A549 (cell line): Measurements from ENCODE around the gene SFI1. TPM values are rescaled to one million over a fixed set of nuclear protein-coding genes. Genes with fewer than 3 reads are reported as not detected.

Source experiments
- ATAC-seq, 2 experiments: fragments of 200-7000 bp in 1 of 2; fragments of >200 bp in 1 of 2; cut with Nextera tagmentation in 1 of 2; cut with Tn5 transposase in 1 of 2; 3 replicates each; pipeline versions ENCODE4 v1.8.0 to v1.9.1; 2018 to 2020; ENCODE audit warnings: mild to moderate bottlenecking in 1 of 2, moderate library complexity in 1 of 2
- CTCF ChIA-PET: fragments of 300-600 bp; sonication (Branson Sonifier 250); formaldehyde crosslinking; extraction: SDS; loops from one replicate; lab custom pipeline; 2021; ENCODE audit warnings: antibody characterized with exemption, inconsistent platforms; lab: Yijun Ruan, JAX
- POLR2A ChIA-PET: fragments of 350-600 bp; formaldehyde crosslinking; extraction: SDS; loops from one replicate; lab custom pipeline; 2021; ENCODE audit warnings: antibody characterized with exemption, inconsistent platforms; lab: Yijun Ruan, JAX
- DNase-seq, 2 experiments: peaks; one replicate each; pipeline versions ENCODE4 v3.0.0 to v3.0.0-alpha.2; 2011 to 2016; ENCODE audit warnings: low read depth in 1 of 2, low spot score in 1 of 2
- FAIRE-seq: peaks from 2 replicates; lab custom pipeline; 2011; peaks lifted over from hg19 to GRCh38; lab: Jason Lieb, UNC
- H3K27ac ChIP-seq, 2 experiments: fragments of >200 bp; sonication (Bioruptor Twin); formaldehyde crosslinking; 3 replicates each; pipeline ENCODE4 v1.5.1; 2016 to 2017
- H3K4me1 ChIP-seq: fragments of >200 bp; sonication (Bioruptor Twin); formaldehyde crosslinking; 3 replicates; pipeline ENCODE4 v1.6.1; 2016
- H3K4me2 ChIP-seq: fragments of >200 bp; sonication (Bioruptor Twin); formaldehyde crosslinking; 3 replicates; pipeline ENCODE4 v1.6.1; 2016
- H3K4me3 ChIP-seq: fragments of >200 bp; sonication (Bioruptor Twin); formaldehyde crosslinking; 3 replicates; pipeline ENCODE4 v1.5.1; 2016
- H3K9me3 ChIP-seq: fragments of >200 bp; sonication (Bioruptor Twin); formaldehyde crosslinking; 3 replicates; pipeline ENCODE4 v1.6.1; 2016
- CBX8 ChIP-seq: fragments of 200-600 bp; sonication (generic); IDR thresholded peaks from 2 replicates; pipeline ENCODE4 v1.6.1; 2016
- CHD4 ChIP-seq: fragments of 200-600 bp; sonication (generic); IDR thresholded peaks from 2 replicates; pipeline ENCODE4 v1.6.1; 2016; ENCODE audit warnings: antibody characterized with exemption, mild to moderate bottlenecking, borderline replicate concordance
- E2F6 ChIP-seq: IDR thresholded peaks from 2 replicates; pipeline ENCODE4 v1.6.1; 2012; ENCODE audit warnings: low read depth, borderline replicate concordance
- EP300 ChIP-seq, 2 experiments: fragments of >200 bp; sonication (Bioruptor Twin); formaldehyde crosslinking; IDR thresholded peaks; 2 replicates in 1 of 2; 3 replicates in 1 of 2; pipeline ENCODE4 v1.6.1; 2016 to 2017
- FOSB ChIP-seq: fragments of 250-450 bp; sonication (Bioruptor Pico); IDR thresholded peaks from 2 replicates; pipeline ENCODE4 v1.5.0; 2020; ENCODE audit warnings: mild to moderate bottlenecking, moderate library complexity
- FOXS1 ChIP-seq: fragments of 250-450 bp; sonication (Bioruptor Pico); IDR thresholded peaks from 2 replicates; pipeline ENCODE4 v1.5.0; 2020; ENCODE audit warnings: mild to moderate bottlenecking, moderate library complexity
- GATA3 ChIP-seq: IDR thresholded peaks from 2 replicates; pipeline ENCODE4 v1.6.1; 2012; ENCODE audit warnings: borderline replicate concordance
- HDAC2 ChIP-seq: fragments of 200-600 bp; sonication (generic); IDR thresholded peaks from 2 replicates; pipeline ENCODE4 v1.6.1; 2016
- HEYL ChIP-seq: fragments of 250-450 bp; sonication (Bioruptor Pico); IDR thresholded peaks from 2 replicates; pipeline ENCODE4 v1.8.0; 2021; ENCODE audit warnings: mild to moderate bottlenecking, moderate library complexity
- HOXB13 ChIP-seq: fragments of 250-450 bp; sonication (Bioruptor Pico); IDR thresholded peaks from 2 replicates; pipeline ENCODE4 v1.5.0; 2020; ENCODE audit warnings: low read depth, mild to moderate bottlenecking, moderate library complexity
- KDM1A ChIP-seq: fragments of 200-600 bp; sonication (generic); IDR thresholded peaks from 2 replicates; pipeline ENCODE4 v1.6.1; 2016; ENCODE audit warnings: low read depth, mild to moderate bottlenecking
- MYC ChIP-seq: IDR thresholded peaks from 2 replicates; pipeline ENCODE4 v1.6.1; 2012; ENCODE audit warnings: mild to moderate bottlenecking, inconsistent platforms, low read length, improper control_type of control experiment, borderline replicate concordance
- NR3C1 ChIP-seq: fragments of >200 bp; sonication (Bioruptor Twin); formaldehyde crosslinking; IDR thresholded peaks from 3 replicates; pipeline ENCODE4 v1.6.1; 2017
- RARB ChIP-seq: fragments of 250-450 bp; sonication (Bioruptor Pico); IDR thresholded peaks from 2 replicates; pipeline ENCODE4 v1.8.0; 2021; ENCODE audit warnings: mild to moderate bottlenecking, moderate library complexity
- RFX5 ChIP-seq: fragments of 450-650 bp; IDR thresholded peaks from 2 replicates; pipeline ENCODE4 v1.7.1; 2014; ENCODE audit warnings: antibody characterized with exemption, mild to moderate bottlenecking, moderate library complexity
- RNF2 ChIP-seq: fragments of 200-600 bp; sonication (generic); IDR thresholded peaks from 2 replicates; pipeline ENCODE4 v1.6.1; 2016; ENCODE audit warnings: low read depth, mild to moderate bottlenecking, antibody characterized with exemption, moderate library complexity, borderline replicate concordance
- SMC3 ChIP-seq: fragments of >200 bp; sonication (Bioruptor Twin); formaldehyde crosslinking; IDR thresholded peaks from 3 replicates; pipeline ENCODE4 v1.6.1; 2018; ENCODE audit warnings: inconsistent platforms
- SREBF2 ChIP-seq: fragments of 450-650 bp; IDR thresholded peaks from 2 replicates; pipeline ENCODE4 v1.6.1; 2014; ENCODE audit warnings: mild to moderate bottlenecking, moderate library complexity
- USF2 ChIP-seq: fragments of 450-650 bp; IDR thresholded peaks from 2 replicates; pipeline ENCODE4 v1.6.1; 2014; ENCODE audit warnings: antibody characterized with exemption
- ZFP36 ChIP-seq: fragments of 450-650 bp; IDR thresholded peaks from 2 replicates; pipeline ENCODE4 v1.6.1; 2014; ENCODE audit warnings: borderline replicate concordance; ENCODE audit not compliant: partially characterized antibody
- WGBS: methylation state at CpG from one replicate; pipeline ENCODE4 v1.1.6; 2017; ENCODE audit errors: missing lambda C conversion rate; 5-methylcytosine and 5-hydroxymethylcytosine counted together
- polyA plus RNA-seq, 4 experiments: library from polyadenylated mRNA; depleted of rRNA in 3 of 4; stranded (reverse); fragments of >200 nt; fragmentation: RNase III in 1 of 4; extraction: RNeasy Plus Mini Kit Qiagen cat#74134 plus additional on column Dnase treatment in 1 of 4; gene quantifications; 2 replicates in 3 of 4; 3 replicates in 1 of 4; pipeline ENCODE4 v1.2.3, GENCODE V29; 2011 to 2017
- TF ChIP-seq, protein P1 (sequence below): fragments of 250-450 bp; sonication (Bioruptor Pico); IDR thresholded peaks from 2 replicates; pipeline ENCODE4 v1.5.0; 2020; ENCODE audit warnings: low read depth, mild to moderate bottlenecking, moderate library complexity
- TF ChIP-seq, protein P2 (sequence below): IDR thresholded peaks from 2 replicates; pipeline ENCODE4 v1.6.1; 2012
- TF ChIP-seq, protein P3 (sequence below): fragments of 200-600 bp; sonication (generic); IDR thresholded peaks from 2 replicates; pipeline ENCODE4 v1.6.1; 2016; ENCODE audit warnings: antibody characterized with exemption, mild to moderate bottlenecking, moderate library complexity
- TF ChIP-seq, protein P4 (sequence below): fragments of >200 bp; sonication (Bioruptor Twin); formaldehyde crosslinking; IDR thresholded peaks from 3 replicates; pipeline ENCODE4 v1.6.1; 2016

The SFI1 gene
- polyA plus RNA-seq, 2 of the 4 experiments (the other 2 are of a cell fraction): 6.8 to 17.9 TPM

DNA sequence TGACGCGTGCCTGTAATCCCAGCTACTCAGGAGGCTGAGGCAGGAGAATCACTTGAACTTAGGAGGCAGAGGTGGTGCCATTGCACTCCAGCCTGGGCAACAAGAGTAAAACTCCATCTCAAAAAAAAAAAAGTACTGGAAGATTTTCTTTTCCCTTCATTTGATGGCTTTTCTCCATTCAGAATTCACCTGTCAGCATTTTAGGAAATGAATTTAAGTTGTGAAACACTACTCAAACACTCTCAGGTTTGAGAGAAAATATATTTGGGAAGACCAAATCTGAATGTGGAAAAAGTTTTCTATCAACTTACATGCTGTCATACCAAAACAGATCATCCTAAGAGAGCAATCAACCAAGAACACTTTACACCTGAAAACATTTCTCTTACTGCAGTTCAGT is 9.4 kb upstream of the SFI1 start:
- ATAC-seq (no peak), DNase-seq (no peak), FAIRE-seq (no peak)
- ChIA-PET CTCF (no interaction called here), POLR2A (no interaction called here)
- H3K4me3 ChIP-seq: no peak overlapping the region
- H3K4me2 ChIP-seq: no peak overlapping the region
- no peak overlapping the region for H3K27ac ChIP-seq
- TF ChIP-seq CBX8 (no peak), MYC (no peak), RFX5 (no peak), SREBF2 (no peak), RARB (no peak), EP300 (IDR thresholded peaks at IDR 0.05) (no peak), CHD4 (no peak), SMC3 (no peak), NR3C1 (no peak), GATA3 (no peak)
- TF ChIP-seq, protein P1, sequence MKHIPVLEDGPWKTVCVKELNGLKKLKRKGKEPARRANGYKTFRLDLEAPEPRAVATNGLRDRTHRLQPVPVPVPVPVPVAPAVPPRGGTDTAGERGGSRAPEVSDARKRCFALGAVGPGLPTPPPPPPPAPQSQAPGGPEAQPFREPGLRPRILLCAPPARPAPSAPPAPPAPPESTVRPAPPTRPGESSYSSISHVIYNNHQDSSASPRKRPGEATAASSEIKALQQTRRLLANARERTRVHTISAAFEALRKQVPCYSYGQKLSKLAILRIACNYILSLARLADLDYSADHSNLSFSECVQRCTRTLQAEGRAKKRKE (CRISPR knock-in tag): no peak
- TF ChIP-seq, protein P2, sequence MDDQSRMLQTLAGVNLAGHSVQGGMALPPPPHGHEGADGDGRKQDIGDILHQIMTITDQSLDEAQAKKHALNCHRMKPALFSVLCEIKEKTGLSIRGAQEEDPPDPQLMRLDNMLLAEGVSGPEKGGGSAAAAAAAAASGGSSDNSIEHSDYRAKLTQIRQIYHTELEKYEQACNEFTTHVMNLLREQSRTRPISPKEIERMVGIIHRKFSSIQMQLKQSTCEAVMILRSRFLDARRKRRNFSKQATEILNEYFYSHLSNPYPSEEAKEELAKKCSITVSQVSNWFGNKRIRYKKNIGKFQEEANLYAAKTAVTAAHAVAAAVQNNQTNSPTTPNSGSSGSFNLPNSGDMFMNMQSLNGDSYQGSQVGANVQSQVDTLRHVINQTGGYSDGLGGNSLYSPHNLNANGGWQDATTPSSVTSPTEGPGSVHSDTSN: no peak
- TF ChIP-seq, protein P3, sequence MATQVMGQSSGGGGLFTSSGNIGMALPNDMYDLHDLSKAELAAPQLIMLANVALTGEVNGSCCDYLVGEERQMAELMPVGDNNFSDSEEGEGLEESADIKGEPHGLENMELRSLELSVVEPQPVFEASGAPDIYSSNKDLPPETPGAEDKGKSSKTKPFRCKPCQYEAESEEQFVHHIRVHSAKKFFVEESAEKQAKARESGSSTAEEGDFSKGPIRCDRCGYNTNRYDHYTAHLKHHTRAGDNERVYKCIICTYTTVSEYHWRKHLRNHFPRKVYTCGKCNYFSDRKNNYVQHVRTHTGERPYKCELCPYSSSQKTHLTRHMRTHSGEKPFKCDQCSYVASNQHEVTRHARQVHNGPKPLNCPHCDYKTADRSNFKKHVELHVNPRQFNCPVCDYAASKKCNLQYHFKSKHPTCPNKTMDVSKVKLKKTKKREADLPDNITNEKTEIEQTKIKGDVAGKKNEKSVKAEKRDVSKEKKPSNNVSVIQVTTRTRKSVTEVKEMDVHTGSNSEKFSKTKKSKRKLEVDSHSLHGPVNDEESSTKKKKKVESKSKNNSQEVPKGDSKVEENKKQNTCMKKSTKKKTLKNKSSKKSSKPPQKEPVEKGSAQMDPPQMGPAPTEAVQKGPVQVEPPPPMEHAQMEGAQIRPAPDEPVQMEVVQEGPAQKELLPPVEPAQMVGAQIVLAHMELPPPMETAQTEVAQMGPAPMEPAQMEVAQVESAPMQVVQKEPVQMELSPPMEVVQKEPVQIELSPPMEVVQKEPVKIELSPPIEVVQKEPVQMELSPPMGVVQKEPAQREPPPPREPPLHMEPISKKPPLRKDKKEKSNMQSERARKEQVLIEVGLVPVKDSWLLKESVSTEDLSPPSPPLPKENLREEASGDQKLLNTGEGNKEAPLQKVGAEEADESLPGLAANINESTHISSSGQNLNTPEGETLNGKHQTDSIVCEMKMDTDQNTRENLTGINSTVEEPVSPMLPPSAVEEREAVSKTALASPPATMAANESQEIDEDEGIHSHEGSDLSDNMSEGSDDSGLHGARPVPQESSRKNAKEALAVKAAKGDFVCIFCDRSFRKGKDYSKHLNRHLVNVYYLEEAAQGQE: no peak
- no peaks in the 10 kb centered on the region for H3K9me3 ChIP-seq
- peaks cover 16% of the 10 kb centered on the region for H3K4me1 ChIP-seq
- 100% methylated on average over 2 of the region's 2 CpGs for WGBS

DNA sequence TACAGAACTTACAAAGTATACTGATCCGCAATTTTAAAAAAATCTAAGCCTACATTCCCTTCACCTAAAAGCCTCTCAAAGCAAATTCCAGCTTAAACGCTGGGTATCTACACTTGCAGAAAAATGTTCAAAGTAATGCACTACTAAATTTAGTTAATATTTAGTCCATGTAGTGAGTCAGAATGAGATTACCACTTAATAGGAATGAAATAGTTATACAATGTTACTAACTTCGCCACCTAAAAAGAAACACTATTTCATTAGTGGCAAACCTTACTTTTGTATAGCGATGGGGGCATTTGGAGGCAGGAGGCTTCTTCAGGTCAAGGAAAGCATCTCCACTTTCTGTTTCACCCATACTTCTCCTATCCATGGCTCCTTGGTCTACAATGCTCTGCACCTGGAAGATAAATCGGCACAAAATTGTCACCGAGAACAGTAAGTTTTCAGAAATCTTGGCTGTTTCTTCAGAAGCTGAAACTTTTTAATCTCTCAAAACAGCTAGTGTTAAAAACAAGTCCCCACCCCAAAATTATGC is 7.9 kb upstream of the SFI1 start:
- POLR2A ChIA-PET: no interaction called here
- DNase-seq: no peak
- FAIRE-seq: no peak

DNA sequence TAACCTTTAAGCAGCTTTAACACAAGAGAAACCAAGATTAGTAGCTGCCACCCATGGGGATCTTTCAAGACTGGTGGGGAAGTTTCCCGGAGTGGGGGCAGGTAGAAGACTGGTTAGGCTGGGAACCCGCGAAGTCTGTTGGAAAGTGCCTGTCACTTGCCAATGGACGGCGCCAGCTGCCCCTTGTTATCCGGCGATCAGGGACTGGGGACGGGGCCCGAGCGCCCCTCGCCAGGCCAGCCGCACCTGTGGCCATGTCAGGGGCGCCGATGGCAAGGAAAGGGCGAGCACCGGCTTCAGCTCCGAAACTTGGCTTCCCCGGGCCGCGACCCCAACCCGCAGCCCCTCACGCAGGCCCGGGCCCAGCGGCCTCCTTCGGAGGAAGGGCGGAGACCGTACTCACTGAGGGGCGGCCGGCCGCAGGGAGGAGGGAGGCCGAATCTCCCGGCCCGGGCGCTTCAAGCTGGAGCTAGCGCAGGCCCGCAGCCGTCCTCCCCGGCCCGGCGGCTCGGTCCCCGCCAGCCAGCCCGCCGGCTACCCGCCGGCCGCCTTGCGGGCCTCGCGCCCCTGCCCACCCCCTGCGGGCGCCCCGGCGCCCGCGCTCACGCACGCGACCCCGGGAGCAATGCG is 7.2 kb upstream of the SFI1 start:
- Histone ChIP-seq H3K4me3 (peak overlapping the region; percentile 97), H3K4me2 (peak overlapping the region; percentile 86), H3K4me1 (peaks cover 16% of the 10 kb centered on the region), H3K9me3 (no peaks in the 10 kb centered on the region), H3K27ac (peak overlapping the region; percentile 97 to 100)
- ChIA-PET CTCF (interaction anchor here (0.9 to 1.2 kb wide), 3 partner anchors 145 to 481 kb away, joined by 3 to 4 read pairs (median 3); no protein-coding TSS in a partner anchor), POLR2A (no interaction called here)
- WGBS: 2% methylated on average over 7 of the region's 61 CpGs
- ATAC-seq (peak; percentile 62 to 77), DNase-seq (peak in 1 of 2 experiments; percentile 21), FAIRE-seq (no peak)
- TF ChIP-seq USF2 (no peak), MYC (no peak), E2F6 (no peak), FOSB (CRISPR knock-in tag) (no peak), HOXB13 (CRISPR knock-in tag) (no peak), CHD4 (no peak), HDAC2 (no peak), FOXS1 (CRISPR knock-in tag) (no peak), ZFP36 (no peak), HEYL (CRISPR knock-in tag) (no peak), KDM1A (no peak)
- TF ChIP-seq, protein P4, sequence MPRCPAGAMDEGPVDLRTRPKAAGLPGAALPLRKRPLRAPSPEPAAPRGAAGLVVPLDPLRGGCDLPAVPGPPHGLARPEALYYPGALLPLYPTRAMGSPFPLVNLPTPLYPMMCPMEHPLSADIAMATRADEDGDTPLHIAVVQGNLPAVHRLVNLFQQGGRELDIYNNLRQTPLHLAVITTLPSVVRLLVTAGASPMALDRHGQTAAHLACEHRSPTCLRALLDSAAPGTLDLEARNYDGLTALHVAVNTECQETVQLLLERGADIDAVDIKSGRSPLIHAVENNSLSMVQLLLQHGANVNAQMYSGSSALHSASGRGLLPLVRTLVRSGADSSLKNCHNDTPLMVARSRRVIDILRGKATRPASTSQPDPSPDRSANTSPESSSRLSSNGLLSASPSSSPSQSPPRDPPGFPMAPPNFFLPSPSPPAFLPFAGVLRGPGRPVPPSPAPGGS: no peak

More for the DNA sequence above, 7.9 kb upstream of the SFI1 start:
- Histone ChIP-seq H3K27ac (peak overlapping the region; percentile 97 to 100; a peak in 5 of 6 replicates), H3K4me2 (peak overlapping the region; percentile 86), H3K4me1 (peaks cover 16% of the 10 kb centered on the region), H3K4me3 (peak overlapping the region; percentile 97), H3K9me3 (no peaks in the 10 kb centered on the region)
- no peak for TF ChIP-seq RNF2
- WGBS: 26% methylated on average over 6 of the region's 6 CpGs
- CTCF ChIA-PET: interaction anchor here (0.8 to 1.2 kb wide), 4 partner anchors 21 to 482 kb away, joined by 3 to 4 read pairs (median 3); no protein-coding TSS in a partner anchor
- no peak for ATAC-seq
